ENCODE results near the gene ACRV1.

Gene ACRV1

DNA sequence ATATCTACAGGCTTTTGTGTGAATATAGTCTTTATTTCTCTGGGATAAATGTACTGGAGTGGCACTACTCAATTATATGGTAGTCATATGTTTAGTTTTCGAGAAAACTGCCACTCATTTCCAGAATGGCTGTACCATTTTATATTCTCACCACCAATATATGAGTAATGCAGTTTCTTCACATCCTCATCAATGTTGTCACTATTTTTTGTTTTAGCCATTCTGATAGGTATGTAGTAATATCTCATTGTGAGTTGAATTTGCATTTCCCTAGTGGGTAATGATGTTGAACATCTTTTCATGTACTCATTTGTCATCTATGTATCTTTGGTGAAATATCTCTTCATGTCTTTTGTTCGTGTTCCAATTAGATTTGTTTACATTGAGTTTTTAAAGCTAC is 18.0 kb downstream of the ACRV1 start:
- no peak overlapping the region for H3K27ac ChIP-seq (ENCODE audit: low read depth, low read length)
- H3K4me3 ChIP-seq (ENCODE audit: low read depth, low read length): no peak overlapping the region
- H3K4me1 ChIP-seq (ENCODE audit: control insufficient read depth, insufficient read depth, low read length): no peaks in the 10 kb centered on the region
- no peaks in the 10 kb centered on the region for H3K27me3 ChIP-seq (ENCODE audit: control insufficient read depth, insufficient read depth, low read length)
- peaks cover 65% of the 10 kb centered on the region for H3K36me3 ChIP-seq (ENCODE audit: control insufficient read depth, insufficient read depth, low read length)
- no peak overlapping the region for H3K9ac ChIP-seq (ENCODE audit: low read length)
- 0 out of 2 replicates have a peak, but pooled peaks cover 3% of the 10 kb centered on the region for H3K9me3 ChIP-seq (ENCODE audit: control insufficient read depth, insufficient read depth, low read depth, low read length)

- Histone ChIP-seq H3K27ac (ENCODE audit: low read depth, low read length) (no peak overlapping the region), H3K27me3 (ENCODE audit: control insufficient read depth, insufficient read depth, low read length) (no peaks in the 10 kb centered on the region), H3K4me3 (ENCODE audit: low read depth, low read length) (no peak overlapping the region), H3K9me3 (ENCODE audit: control insufficient read depth, insufficient read depth, low read depth, low read length) (no peaks in the 10 kb centered on the region), H3K4me1 (ENCODE audit: control insufficient read depth, insufficient read depth, low read length) (no peaks in the 10 kb centered on the region), H3K9ac (ENCODE audit: low read length) (no peak overlapping the region), H3K36me3 (ENCODE audit: control insufficient read depth, insufficient read depth, low read length) (peaks cover 84% of the 10 kb centered on the region)
Observed at GRCh38 chr11:125649465-125650166, 31.0 kb downstream of the ACRV1 start.

DNA sequence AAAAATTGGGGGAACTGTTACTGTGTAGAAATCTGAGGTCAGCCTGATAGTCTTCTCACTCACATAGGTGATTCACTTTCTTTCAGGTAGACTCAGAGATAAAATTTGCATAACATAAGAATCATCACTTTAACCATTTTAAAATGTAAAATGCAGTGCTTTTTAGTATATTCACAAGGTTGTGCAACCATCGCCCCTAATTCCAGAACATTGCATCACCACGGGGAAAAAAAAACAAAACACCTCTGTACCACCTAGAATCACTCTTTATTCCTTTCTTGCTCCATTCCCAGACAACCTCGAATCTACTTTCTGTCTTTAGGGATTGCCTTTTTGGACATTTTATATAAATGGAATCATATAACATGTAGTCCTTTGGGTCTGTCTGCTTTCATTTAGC is 34.8 kb downstream of the ACRV1 start:
- H3K4me1 ChIP-seq (ENCODE audit: control insufficient read depth, insufficient read depth, low read length): no peaks in the 10 kb centered on the region
- no peaks in the 10 kb centered on the region for H3K27me3 ChIP-seq (ENCODE audit: control insufficient read depth, insufficient read depth, low read length)
- H3K27ac ChIP-seq (ENCODE audit: low read depth, low read length): no peak overlapping the region
- H3K9me3 ChIP-seq (ENCODE audit: control insufficient read depth, insufficient read depth, low read depth, low read length): no peaks in the 10 kb centered on the region
- H3K36me3 ChIP-seq (ENCODE audit: control insufficient read depth, insufficient read depth, low read length): peaks cover 85% of the 10 kb centered on the region
- no peak overlapping the region for H3K4me3 ChIP-seq (ENCODE audit: low read depth, low read length)
- no peak overlapping the region for H3K9ac ChIP-seq (ENCODE audit: low read length)

- Histone ChIP-seq H3K27me3 (ENCODE audit: control insufficient read depth, insufficient read depth, low read length) (no peaks in the 10 kb centered on the region), H3K27ac (ENCODE audit: low read depth, low read length) (no peak overlapping the region), H3K4me3 (ENCODE audit: low read depth, low read length) (no peak overlapping the region), H3K36me3 (ENCODE audit: control insufficient read depth, insufficient read depth, low read length) (peaks cover 91% of the 10 kb centered on the region), H3K9ac (ENCODE audit: low read length) (no peak overlapping the region), H3K4me1 (ENCODE audit: control insufficient read depth, insufficient read depth, low read length) (no peaks in the 10 kb centered on the region), H3K9me3 (ENCODE audit: control insufficient read depth, insufficient read depth, low read depth, low read length) (no peaks in the 10 kb centered on the region)
Observed at GRCh38 chr11:125638315-125638714, 42.3 kb downstream of the ACRV1 start.

DNA sequence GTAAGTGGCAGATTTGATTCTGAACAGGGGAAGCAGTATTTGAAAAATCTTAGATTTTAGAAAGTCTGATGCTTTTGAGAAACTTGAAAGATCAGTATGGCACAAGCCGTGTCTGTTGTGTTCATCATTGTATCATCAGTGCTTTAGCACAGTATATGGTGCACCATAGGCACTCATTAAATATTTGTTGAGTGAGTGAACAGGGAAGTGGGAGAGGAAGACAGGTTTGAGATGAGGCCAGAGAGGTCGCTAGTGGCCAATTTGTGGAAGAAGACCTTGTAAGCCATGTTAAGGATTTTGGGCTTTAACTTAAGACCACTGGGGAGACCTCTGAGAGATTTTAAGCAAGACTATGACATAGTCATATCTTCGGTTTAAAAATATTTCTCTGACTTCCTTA is 42.8 kb downstream of the ACRV1 start:
- H3K9ac ChIP-seq (ENCODE audit: low read length): no peak overlapping the region
- H3K4me1 ChIP-seq (ENCODE audit: control insufficient read depth, insufficient read depth, low read length): no peaks in the 10 kb centered on the region
- H3K36me3 ChIP-seq (ENCODE audit: control insufficient read depth, insufficient read depth, low read length): peaks cover 95% of the 10 kb centered on the region
- H3K27me3 ChIP-seq (ENCODE audit: control insufficient read depth, insufficient read depth, low read length): no peaks in the 10 kb centered on the region
- H3K27ac ChIP-seq (ENCODE audit: low read depth, low read length): no peak overlapping the region
- H3K9me3 ChIP-seq (ENCODE audit: control insufficient read depth, insufficient read depth, low read depth, low read length): no peaks in the 10 kb centered on the region
- no peak overlapping the region for H3K4me3 ChIP-seq (ENCODE audit: low read depth, low read length)

GRCh38 chr11:125627236-125627910 is 53.3 kb downstream of the ACRV1 start:
- no peaks in the 10 kb centered on the region for H3K27me3 ChIP-seq (ENCODE audit: control insufficient read depth, insufficient read depth, low read length)
- peak overlapping the region; percentile 87 for H3K4me3 ChIP-seq (ENCODE audit: low read depth, low read length)
- no peaks in the 10 kb centered on the region for H3K9me3 ChIP-seq (ENCODE audit: control insufficient read depth, insufficient read depth, low read depth, low read length)
- H3K27ac ChIP-seq (ENCODE audit: low read depth, low read length): 0 out of 2 replicates have a peak overlapping the region, but pooled peaks have one; percentile 87
- peak overlapping the region; percentile 96 for H3K9ac ChIP-seq (ENCODE audit: low read length)
- peaks cover 50% of the 10 kb centered on the region for H3K36me3 ChIP-seq (ENCODE audit: control insufficient read depth, insufficient read depth, low read length)
- H3K4me1 ChIP-seq (ENCODE audit: control insufficient read depth, insufficient read depth, low read length): peaks cover 12% of the 10 kb centered on the region; the same call in 1 of the 2 replicates

DNA sequence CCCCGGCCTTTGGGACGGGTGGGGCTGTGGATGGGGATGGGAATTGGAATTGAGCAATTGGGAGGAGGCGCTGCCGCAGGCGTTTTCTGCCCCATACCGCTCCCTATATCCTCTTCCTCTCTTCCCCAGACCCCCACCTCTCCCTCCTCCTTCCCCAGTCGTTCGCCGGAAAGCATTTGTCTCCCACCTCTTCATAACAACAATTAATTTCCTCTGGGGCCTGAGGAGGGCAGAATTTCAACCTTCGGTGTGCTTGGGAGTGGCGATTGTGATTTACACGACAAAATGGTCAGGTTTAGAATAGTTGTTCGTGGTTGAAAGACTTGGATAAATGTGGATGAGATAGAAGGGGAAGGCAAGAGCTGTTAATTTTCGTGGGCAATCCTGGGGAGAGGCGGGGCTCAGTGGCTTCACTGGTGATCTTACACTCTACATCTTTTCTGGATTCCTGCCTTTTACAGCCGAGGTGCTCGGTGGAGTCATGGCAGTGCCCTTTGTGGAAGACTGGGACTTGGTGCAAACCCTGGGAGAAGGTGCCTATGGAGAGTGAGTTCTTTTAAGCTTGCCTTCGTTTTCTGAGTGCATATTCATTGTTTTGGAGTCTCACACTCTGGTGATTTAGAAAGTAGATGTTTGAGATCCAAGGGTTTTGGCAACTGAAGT is 54.2 kb downstream of the ACRV1 start:
- H3K27ac ChIP-seq (ENCODE audit: low read depth, low read length): peak overlapping the region; percentile 87
- no peaks in the 10 kb centered on the region for H3K27me3 ChIP-seq (ENCODE audit: control insufficient read depth, insufficient read depth, low read length)
- H3K4me1 ChIP-seq (ENCODE audit: control insufficient read depth, insufficient read depth, low read length): peaks cover 12% of the 10 kb centered on the region; the same call in 1 of the 2 replicates
- H3K9me3 ChIP-seq (ENCODE audit: control insufficient read depth, insufficient read depth, low read depth, low read length): no peaks in the 10 kb centered on the region
- H3K4me3 ChIP-seq (ENCODE audit: low read depth, low read length): peak overlapping the region; percentile 87
- H3K36me3 ChIP-seq (ENCODE audit: control insufficient read depth, insufficient read depth, low read length): peaks cover 50% of the 10 kb centered on the region
- H3K9ac ChIP-seq (ENCODE audit: low read length): peak overlapping the region; percentile 96

GRCh38 chr11:125625630-125626287 is 54.9 kb downstream of the ACRV1 start:
- Histone ChIP-seq H3K27ac (ENCODE audit: low read depth, low read length) (peak overlapping the region; percentile 87), H3K4me3 (ENCODE audit: low read depth, low read length) (peak overlapping the region; percentile 87), H3K27me3 (ENCODE audit: control insufficient read depth, insufficient read depth, low read length) (no peaks in the 10 kb centered on the region), H3K9me3 (ENCODE audit: control insufficient read depth, insufficient read depth, low read depth, low read length) (no peaks in the 10 kb centered on the region), H3K4me1 (ENCODE audit: control insufficient read depth, insufficient read depth, low read length) (peaks cover 12% of the 10 kb centered on the region; the same call in 1 of the 2 replicates), H3K36me3 (ENCODE audit: control insufficient read depth, insufficient read depth, low read length) (peaks cover 50% of the 10 kb centered on the region), H3K9ac (ENCODE audit: low read length) (peak overlapping the region; percentile 96)

DNA sequence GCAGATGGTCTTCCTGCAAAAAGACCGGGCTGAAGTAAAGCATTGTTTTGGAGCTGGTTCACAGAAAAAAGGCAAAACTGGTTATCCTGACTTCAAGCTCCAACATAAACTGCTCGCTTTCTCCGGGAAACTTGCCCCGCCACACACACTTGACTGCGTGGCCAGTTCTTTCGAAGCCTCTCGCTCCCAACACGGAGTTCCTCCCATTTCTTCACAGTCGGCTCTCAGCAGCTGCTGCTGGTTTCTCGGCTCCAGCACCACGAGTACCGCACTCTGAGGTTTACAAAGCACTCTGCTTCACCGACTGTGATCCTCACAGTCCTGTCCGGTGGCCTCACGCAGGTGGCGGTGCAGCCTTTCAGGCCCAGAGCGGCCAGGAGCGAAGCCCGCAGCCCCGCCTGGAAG is 55.4 kb downstream of the ACRV1 start:
- peak overlapping the region; percentile 87 for H3K27ac ChIP-seq (ENCODE audit: low read depth, low read length)
- H3K36me3 ChIP-seq (ENCODE audit: control insufficient read depth, insufficient read depth, low read length): peaks cover 50% of the 10 kb centered on the region

DNA sequence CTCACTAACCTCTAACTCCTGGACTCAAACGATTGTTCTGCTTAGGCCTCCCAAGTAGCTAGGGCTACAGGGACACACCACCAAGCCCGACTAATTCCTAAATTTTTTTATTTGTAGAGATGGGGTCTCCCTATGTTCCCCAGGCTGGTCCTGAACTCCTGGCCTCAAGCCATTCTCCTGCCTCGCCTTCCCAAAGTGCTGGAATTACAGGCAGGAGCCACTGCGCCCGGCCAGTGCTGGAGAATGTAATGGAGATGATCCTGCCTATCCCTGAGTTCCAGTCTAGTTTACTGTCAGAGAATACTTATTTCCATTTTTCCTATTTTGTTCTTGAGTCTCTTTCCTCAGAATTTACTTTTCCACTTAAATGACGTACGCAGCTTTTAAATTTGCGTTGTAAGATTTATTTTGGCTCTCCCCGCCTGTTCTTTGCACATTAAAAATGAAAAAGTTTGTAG is 55.9 kb downstream of the ACRV1 start, which contains the start of gene CHEK1:
Gene CHEK1 (plus strand): TSS at position 408 of the 458 bp plus-strand sequence. CDS start 1,606 bp downstream, outside the sequence.
- H3K4me3 ChIP-seq (ENCODE audit: low read depth, low read length): peak within 1 kb of the TSS; percentile 87
- H3K9ac ChIP-seq (ENCODE audit: low read length): peak within 1 kb of the TSS; percentile 96
- no peaks in the 10 kb centered on the region for H3K9me3 ChIP-seq (ENCODE audit: control insufficient read depth, insufficient read depth, low read depth, low read length)
- H3K27ac ChIP-seq (ENCODE audit: low read depth, low read length): peak within 1 kb of the TSS; percentile 87
- H3K36me3 ChIP-seq (ENCODE audit: control insufficient read depth, insufficient read depth, low read length): peaks cover 50% of the 10 kb centered on the region
- H3K27me3 ChIP-seq (ENCODE audit: control insufficient read depth, insufficient read depth, low read length): no peaks in the 10 kb centered on the region
- H3K4me1 ChIP-seq (ENCODE audit: control insufficient read depth, insufficient read depth, low read length): peaks cover 12% of the 10 kb centered on the region; the same call in 1 of the 2 replicates

More for the DNA sequence above, 55.4 kb downstream of the ACRV1 start:
- peaks cover 12% of the 10 kb centered on the region; the same call in 1 of the 2 replicates for H3K4me1 ChIP-seq (ENCODE audit: control insufficient read depth, insufficient read depth, low read length)
- H3K9ac ChIP-seq (ENCODE audit: low read length): peak overlapping the region; percentile 96
- no peaks in the 10 kb centered on the region for H3K27me3 ChIP-seq (ENCODE audit: control insufficient read depth, insufficient read depth, low read length)
- H3K9me3 ChIP-seq (ENCODE audit: control insufficient read depth, insufficient read depth, low read depth, low read length): no peaks in the 10 kb centered on the region
- peak overlapping the region; percentile 87 for H3K4me3 ChIP-seq (ENCODE audit: low read depth, low read length)
